HG02981 (cell line): ENCODE measurements around the gene DDX50.
"Not testable (repeated sequence)": the region's sequence is repeated elsewhere in the genome, so short reads cannot be mapped to it uniquely, and the experiment has no call there.

Experiments used
- ATAC-seq: cut with Tn5 transposase; IDR thresholded peaks from one replicate; pipeline ENCODE4 v1.9.1; 2021; ENCODE audit warnings: mild to moderate bottlenecking, moderate library complexity; ENCODE audit not compliant: unreplicated experiment

Gene DDX50

DNA sequence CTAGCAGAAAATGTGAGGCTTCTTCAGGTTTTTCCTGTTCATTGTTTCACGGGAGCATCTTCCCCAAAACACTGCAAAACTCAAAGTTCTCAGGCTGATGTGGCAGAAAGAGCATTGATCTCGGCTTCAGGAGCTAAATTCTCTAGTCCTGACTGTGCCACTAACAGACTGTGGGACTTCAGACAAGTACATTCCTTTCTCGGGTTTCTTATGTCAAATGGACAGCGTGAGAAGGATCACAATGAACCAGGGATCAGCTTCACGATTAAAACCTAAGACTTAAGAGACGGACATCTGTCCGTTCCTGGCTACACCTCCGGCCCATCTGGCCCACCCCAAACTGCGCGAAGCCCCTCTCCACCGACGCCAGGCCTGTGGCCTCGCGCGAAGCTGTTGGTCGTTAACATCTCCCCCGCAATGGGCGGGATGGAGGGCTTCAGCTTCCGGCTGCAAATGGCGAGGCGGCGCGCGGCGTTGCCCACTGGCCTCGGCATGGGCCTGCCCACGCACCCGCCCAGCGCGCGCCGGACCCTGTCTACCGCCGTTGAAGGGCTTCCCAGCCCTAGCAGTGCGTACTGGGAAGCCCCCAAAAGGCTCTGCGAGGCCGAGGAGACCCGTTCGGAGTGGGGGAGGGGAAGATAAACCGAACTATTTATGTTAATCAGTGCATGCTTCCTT is 549 bp upstream of the DDX50 start:
- ATAC-seq = peak; percentile 31

DNA sequence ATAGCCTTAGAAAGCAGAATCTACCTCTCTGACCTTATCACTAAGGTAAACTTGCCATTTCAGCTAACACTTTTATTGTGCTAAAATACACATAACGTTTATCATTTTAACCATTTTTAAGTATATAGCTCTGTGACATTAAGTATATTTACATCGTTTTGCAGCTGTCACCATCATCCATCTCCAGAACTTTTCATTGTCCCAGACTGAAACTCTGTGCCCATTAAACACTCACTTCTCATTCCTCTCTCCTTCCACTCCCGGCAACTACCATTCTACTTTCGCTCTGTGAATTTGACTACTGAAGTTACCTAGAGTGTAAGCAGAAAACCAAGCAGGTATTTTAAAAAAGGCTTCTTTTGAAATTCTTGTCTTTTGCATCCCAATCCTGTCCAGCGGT is 1.3 kb downstream of the DDX50 start:
- no peak for ATAC-seq

DNA sequence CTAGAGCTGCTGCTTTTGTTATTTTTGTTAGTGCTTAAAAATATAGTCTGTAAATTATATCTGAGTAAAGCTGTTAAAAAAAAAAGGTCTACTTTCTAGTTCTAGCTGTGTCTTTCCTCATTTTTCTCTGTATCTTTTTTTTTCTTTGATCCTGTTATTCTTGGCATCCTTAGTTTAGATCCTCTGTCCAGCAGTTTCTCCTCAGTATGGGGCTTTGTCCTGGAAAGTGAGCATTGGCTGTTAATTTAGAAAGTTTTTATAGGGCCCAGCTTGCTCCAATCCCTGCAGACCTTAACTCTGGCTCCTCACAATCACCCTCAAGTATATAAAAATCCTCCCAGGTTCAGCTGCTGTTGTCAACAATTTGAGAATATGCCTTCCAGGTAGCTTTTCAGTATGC is 23.5 kb downstream of the DDX50 start:
- ATAC-seq = no peak

DNA sequence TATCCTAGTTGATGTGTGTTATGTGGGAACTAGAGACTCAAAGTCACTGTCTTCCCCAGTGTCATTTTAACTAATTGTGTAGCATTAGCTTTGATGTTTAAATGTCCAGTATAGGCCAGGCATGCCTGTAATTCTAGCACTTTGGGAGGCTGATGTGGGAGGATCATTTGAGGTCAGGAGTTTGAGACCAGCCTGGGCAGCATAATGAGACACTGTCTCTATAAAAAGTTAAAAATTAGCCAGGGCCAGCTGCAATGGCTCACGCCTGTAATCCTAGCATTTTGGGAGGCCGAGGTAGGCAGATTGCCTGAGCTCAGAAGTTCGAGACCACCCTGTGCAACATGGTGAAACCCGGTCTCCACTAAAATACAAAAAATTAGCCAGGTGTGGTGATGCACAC is 24.4 kb downstream of the DDX50 start:
- no peak for ATAC-seq

DNA sequence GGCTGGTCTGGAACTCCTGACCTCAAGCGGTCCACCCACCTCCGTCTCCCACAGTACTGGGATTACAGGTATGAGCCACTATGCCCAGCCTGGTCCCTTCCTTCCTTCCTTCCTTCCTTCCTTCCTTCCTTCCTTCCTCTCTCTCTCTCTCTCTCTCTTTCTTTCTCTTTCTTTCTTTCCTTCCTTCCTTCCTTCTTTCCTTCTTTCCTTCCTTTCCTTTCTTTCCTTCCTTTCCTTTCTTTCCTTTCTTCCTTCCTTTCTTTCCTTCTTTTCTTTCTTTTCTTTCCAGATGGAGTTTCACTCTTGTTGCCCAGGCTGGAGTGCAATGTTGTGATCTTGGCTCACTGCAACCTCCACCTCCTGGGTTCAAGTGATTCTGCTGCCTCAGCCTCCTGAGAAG is 28.0 kb downstream of the DDX50 start:
- not testable (repeated sequence) for ATAC-seq

DNA sequence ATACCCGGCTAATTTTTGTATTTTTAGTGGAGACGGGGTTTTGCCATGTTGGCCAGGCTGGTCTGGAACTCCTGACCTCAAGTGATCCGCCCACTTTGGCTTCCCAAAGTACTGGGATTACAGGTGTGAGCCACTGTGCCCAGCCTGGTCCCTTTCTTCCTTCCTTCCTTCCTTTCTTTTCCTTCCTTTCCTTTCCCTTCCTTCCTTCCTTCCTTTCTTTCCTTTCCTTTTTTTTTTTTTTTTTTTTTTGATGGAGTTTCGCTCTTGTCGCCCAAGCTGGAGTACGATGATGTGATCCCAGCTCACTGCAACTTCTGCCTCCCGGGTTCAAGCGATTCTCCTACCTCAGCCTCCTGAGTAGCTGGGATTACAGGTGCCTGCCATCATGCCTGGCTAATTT is 28.8 kb downstream of the DDX50 start:
- not testable (repeated sequence) for ATAC-seq

DNA sequence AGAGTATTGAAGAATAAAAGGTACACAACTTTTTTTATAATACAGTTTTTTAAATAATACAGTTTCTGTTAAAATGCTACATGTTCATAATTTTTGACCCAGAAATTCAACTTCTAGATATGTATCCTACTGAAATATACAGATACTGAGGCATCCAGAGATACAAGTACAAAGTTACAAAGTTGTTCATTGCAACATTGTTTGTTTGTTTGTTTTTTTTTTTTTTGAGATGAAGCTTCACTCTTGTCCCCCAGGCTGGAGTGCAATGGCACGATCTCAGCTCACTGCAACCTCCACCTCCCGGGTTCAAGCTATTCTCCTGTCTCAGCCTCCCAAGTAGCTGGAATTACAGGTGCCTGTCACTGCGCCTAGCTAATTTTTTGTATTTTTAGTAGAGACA is 31.7 kb downstream of the DDX50 start:
- not testable (repeated sequence) for ATAC-seq

DNA sequence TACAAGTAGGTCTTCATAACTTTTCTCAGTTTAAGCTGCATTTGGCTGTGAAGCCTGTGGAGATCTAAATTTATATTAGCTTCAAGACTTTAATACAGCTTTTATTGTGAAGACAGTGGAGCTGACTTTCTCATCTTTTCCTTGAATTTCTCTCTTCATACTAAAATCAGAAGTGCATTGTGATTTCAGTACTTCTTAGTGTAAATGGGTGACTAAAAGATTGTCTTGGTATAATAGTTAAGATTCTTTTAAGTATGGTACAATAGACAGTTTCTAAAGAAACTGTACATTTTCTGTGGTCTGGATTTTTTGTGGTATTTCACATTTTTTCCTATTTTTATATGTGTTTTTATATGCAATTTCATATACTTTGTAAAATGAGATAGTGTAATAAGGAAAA is 33.9 kb downstream of the DDX50 start:
- ATAC-seq = no peak

DNA sequence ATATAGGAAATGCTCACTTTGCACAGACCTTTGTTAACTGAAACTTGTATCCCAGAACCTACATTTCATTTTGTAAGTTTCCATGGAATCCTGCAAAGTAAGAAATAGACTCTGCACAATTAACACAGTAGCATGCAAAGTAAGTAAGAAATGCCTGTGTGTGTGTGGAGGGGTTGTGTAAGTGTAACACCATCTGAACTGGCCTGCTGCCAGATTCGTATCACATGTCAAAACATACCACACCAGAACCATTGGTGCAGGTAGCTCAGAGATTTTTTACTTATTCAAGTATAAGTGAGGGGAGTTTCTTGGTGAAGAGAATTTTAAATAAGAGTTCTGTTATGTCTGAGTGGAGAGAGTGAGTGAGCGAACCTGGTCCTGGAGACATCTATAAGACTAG is 37.0 kb downstream of the DDX50 start:
- no peak for ATAC-seq

DNA sequence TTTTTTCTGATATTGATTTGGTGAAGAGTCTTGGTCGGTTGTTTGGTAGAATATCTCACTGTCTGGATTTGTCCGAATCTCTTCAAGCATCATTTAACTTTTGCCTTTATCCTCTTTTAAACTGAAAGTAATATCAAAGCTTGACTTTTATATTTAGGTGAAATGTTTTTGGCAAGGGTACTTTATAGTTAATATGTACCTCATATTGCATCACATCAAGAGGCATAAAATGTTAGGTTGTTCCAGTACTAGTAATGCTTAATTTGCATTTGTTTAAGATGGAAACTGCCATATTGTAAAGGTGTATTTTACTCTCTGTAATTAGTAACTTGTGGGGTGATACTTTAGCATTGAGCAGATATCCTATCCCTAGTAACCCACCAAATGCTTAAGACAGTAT is 37.8 kb downstream of the DDX50 start:
- ATAC-seq = no peak

DNA sequence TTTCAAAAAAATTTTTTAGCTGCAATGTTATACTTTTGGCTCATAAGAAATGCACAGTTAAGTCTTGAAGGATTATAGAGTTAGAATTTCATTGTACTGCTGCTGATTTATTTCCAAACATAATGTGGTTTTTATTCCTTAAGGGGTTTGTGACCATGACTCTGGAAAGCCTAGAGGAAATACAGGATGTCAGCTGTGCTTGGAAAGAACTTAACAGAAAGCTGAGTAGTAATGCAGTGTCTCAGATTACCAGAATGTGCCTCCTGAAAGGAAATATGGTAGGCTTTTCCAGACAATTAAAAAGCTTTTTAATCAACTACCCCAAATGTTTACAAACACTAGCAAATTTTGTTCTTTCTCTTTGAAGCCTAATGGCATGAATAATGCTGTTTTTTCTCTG is 39.8 kb downstream of the DDX50 start:
- ATAC-seq = not testable (repeated sequence)

DNA sequence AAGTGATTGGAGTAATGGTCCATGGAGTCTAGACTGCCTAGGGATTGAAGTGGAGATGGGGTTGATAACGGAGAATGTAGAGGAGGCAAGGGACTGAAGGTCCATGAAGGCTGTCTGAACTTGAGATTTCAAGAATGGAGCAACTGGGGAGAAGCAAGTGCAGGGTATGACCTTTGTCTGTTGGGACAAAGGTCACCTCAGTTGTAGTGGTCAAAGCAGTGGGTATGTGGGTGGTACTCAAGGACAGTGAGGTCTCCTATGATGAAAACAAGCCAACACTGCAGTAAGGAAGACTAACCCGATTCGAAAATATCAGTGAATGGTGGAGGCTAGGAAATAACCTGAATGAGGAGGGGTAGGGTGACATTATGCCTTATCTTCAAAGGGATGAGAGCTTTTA is 49.5 kb downstream of the DDX50 start:
- no peak for ATAC-seq

DNA sequence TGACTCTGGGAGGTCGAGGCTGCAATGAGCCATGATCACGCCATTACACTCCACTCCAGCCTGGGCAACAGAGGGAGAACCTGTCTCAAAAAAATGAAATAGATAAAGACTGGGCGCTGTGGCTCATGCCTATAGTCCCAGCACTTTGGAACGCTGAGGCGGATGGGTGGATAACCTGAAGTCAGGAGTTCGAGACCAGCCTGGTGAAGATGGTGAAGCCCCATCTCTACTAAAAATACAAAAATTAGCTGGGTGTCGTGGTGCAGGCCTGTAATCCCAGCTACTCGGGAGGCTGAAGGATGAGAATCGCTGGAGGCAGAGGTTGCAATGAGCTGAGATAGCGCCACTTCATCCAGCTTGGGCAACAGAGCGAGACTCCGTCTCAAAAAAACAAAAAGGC is 53.8 kb downstream of the DDX50 start:
- no peak for ATAC-seq

DNA sequence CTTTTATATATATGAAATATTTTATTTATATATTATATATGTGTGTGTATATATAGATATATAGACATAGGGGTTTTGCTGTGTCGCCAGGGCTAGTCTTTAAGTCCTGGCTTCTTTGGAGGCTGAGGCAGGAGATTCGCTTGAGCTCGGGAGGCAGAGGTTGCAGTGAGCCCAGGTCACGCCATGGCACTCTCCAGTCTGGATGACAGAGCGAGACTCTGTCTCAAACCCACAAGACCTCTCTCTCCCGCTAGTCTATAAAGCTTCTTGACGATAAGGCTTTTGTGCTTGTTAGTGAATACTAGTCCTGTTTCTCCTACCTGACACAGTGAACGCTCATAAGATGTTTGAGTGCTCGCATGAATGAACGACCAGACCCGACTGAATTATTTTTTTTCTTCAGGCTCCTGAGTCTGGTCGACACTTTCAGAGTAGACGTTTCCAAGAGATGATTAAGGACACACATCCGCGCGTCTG is 54.3 kb downstream of the DDX50 start:
- peak; percentile 22 for ATAC-seq

DNA sequence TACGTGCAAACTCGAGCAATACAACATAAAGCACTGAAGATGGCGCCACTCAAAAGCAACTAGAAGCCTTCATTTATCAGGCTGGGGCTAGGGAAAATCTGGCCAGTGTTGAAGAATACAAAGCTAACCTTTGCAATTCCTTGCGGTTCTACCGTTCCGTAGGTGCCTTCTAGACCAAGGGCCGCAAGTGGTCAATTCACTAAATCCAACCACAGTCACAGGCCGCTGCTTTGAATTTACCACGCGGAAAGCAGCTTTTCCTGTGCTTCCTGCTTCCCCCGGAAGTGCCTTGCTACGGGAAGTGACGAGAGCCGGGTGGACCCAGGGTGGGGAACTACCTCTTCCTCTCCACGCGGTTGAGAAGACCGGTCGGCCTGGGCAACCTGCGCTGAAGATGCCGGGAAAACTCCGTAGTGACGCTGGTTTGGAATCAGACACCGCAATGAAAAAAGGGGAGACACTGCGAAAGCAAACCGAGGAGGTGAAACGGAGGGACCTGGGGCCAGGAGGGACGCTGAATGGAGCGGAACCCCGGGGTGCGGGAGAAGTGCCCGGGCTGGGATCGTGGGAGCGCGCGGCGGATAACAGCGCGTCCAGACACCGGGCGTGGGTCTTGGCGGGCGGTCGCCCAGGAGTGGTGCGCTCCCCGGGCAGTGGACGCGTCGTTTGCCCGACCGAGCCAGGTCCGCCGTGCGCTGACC is 54.9 kb downstream of the DDX50 start, which contains the start of gene DDX21:
Gene DDX21, plus strand, starts transcription at position 339 of the 701 bp plus-strand sequence. Its CDS starts 56 bp downstream, at position 395.
- ATAC-seq = peak; percentile 79

DNA sequence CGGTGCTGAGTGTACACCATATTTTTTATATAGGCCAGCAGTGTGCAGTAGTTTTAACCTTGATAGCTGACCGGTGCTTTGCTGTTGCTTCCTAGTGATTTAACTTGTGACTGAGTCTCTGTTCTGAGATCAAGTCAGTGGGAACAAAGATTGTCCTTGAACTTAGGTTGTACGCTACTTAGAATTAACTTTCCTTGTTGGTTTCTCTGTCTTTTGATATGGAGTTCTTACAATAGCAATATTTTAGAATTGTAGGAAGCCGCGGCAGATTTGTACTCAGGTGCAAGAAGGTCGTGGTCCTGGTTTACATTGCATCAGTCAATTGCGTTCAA is 56.1 kb downstream of the DDX50 start:
- no peak for ATAC-seq

DNA sequence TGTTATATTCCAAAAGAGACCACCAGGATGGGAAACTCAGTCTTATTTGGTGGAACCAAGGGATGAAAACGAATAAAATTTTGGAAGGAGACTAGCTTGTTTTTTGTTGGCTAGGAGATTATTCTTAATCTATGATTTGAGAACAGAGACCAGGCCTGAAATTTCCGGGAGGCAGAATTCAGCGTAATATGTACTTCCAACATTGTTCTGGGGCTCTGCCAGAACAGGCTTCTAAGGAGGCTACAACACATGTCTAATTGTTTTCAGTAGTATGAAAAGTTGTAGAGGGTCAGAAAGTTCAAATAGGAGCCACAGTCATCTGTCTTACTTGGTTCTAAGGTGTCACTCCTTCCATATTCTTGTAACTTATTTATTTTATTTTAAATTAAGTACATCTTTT is 56.5 kb downstream of the DDX50 start:
- ATAC-seq = no peak

DNA sequence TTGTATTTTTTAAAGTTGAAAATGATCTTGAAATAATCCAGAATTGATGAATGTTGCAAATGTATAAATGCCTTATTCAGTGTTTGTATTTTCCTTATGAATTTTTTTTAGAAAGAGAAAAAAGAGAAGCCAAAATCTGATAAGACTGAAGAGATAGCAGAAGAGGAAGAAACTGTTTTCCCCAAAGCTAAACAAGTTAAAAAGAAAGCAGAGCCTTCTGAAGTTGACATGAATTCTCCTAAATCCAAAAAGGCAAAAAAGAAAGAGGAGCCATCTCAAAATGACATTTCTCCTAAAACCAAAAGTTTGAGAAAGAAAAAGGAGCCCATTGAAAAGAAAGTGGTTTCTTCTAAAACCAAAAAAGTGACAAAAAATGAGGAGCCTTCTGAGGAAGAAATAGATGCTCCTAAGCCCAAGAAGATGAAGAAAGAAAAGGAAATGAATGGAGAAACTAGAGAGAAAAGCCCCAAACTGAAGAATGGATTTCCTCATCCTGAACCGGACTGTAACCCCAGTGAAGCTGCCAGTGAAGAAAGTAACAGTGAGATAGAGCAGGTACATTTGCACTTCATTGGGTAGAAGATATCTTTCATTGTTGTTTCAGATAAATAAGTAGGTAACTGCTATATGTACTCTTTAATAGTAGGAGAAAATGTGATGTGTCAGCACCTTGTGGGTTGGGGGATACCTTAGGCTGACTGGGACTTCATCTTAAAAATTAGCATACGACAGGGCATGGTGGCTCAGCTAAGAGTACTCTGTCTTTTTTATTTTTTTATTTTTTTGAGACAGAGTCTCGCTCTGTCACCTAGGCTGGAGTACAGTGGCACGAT is 58.8 kb downstream of the DDX50 start:
- no peak for ATAC-seq

DNA sequence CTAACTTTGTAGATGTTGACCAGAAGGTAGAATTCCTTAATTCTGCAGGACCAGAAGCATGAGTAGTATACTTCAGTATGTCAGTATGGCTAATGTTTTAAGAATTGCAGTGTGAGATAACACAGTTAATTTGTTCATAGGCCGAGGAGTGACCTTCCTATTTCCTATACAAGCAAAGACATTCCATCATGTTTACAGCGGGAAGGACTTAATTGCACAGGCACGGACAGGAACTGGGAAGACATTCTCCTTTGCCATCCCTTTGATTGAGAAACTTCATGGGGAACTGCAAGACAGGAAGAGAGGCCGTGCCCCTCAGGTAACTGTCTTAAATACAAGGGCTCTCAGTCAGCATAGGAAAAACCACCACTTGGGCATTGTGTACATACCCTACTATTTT is 62.0 kb downstream of the DDX50 start:
- no peak for ATAC-seq

DNA sequence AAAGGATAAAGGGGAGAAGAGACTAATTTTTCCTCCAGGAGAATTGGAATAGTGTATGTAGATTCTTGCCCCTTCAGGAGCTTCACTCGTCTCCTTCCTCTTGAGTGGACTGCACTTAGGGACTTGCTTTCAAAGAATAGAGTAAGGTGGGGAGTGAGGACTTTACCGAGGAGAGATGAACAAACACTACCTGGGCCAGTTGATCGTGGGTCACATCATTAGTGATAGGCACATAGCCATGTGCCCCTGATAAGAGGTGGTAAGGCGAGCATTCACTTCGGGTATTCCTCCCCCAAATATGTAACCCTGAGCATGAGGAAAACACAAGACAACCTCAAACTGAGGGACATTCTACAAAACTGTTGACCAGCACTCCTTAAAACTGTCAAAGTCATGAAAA is 72.9 kb downstream of the DDX50 start:
- no peak for ATAC-seq

DNA sequence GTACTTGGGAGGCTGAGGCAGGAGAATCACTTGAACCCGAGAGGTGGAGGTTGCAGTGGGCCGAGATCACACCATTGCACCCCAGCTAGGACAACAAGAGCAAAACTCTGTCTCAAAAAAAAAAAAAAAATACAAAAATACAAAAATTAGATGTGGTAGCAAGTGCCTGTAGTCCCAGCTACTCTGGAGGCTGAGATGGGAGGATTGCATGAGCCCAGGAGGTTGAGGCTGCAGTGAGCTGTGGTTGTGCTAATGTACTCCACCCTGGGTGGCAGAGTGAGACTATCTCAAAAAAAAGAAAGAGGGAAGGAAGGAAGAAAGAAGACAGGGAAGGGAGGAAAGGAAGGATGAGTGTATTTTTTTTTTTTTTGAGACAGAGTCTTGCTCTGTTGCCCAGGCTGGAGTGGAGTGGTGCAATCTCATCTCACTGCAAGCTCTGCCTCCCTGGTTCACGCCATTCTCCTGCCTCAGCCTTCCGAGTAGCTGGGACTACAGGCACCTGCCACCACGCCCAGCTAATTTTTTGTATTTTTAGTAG is 74.9 kb downstream of the DDX50 start:
- ATAC-seq = not testable (repeated sequence)
